Hematopoietic multipotent progenitor cell treated with erythropoietin and hydrocortisone succinate and interleukin-3 and kit ligand, for 17 days (in vitro differentiated cells): ENCODE results near the gene PSPC1.
A peak's percentile ranks its signal among the peaks of the same experiment; 100 is the strongest.
"Not testable (repeated sequence)": the region's sequence is repeated elsewhere in the genome, so short reads cannot be mapped to it uniquely, and the experiment has no call there.

ENCODE experiments used
- DNase-seq: peaks from one replicate; pipeline ENCODE4 v3.0.0-alpha.2; 2015; ENCODE audit warnings: low spot score

The PSPC1 gene, protein sequence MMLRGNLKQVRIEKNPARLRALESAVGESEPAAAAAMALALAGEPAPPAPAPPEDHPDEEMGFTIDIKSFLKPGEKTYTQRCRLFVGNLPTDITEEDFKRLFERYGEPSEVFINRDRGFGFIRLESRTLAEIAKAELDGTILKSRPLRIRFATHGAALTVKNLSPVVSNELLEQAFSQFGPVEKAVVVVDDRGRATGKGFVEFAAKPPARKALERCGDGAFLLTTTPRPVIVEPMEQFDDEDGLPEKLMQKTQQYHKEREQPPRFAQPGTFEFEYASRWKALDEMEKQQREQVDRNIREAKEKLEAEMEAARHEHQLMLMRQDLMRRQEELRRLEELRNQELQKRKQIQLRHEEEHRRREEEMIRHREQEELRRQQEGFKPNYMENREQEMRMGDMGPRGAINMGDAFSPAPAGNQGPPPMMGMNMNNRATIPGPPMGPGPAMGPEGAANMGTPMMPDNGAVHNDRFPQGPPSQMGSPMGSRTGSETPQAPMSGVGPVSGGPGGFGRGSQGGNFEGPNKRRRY

DNA sequence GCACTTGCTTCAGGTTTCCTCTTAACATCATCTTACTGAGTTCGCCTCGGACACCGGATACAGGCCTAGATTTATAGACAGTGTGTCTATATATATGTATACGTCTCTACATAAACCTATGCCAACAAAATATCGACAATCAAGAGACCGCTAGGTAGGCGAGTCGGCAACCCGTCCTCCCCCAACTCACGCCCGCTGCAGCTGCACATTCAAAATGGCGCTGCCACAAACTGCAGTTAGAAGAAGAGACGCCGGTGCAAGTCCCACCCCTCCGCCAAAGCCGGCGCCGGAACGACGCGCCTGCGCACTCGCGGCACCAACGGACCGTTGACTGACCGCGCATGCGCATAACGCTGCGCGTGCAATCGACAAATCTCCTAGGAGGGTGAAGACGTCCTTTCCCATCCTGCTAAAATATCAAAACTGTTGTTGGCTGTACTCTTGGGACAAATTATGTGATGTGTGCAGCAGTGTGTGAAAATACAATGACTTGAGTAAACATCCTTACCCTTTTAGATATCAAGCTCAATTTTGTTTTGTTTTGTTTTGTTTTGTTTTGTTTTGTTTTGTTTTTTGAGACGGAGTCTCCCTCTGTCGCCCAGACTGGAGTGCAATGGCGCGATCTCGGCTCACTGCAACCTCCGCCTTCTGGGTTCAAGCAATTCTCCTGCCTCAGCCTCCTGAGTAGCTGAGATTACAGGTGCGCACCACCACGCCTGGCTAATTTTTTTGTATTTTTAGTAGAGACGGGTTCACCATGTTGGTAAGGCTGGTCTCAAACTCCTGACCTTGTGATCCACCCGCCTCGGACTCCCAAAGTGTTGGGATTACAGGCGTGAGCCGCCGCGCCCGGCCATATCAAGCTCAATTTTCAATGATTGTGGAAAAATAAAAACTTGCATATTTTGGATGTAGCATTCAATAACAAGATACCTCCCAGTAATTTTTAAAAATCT lies at the start of gene PSPC1:
PSPC1 (minus strand) TSS at position 219 of the 956 bp plus-strand sequence; CDS start at position 31, 188 bp downstream.
- peak; percentile 96 for DNase-seq

DNA sequence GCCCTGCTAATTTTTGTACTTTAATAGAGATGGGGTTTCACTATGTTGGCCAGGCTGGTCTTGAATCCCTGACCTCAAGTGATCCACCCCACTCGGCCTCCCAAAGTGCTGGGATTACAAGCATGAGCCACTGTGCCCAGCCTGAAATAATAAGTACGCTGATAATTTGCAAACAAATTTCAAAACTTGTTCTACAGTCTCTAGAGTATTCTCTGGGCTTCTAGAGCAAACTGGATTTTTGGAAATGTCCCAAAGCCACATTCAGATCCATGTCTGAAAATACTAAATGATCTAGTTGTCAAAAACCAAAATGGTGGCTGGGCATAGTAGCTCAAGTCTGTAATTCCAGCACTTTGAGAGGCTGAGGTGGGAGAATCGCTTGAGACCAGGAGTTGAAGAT lies 39.9 kb upstream of the PSPC1 start:
- DNase-seq = no peak

DNA sequence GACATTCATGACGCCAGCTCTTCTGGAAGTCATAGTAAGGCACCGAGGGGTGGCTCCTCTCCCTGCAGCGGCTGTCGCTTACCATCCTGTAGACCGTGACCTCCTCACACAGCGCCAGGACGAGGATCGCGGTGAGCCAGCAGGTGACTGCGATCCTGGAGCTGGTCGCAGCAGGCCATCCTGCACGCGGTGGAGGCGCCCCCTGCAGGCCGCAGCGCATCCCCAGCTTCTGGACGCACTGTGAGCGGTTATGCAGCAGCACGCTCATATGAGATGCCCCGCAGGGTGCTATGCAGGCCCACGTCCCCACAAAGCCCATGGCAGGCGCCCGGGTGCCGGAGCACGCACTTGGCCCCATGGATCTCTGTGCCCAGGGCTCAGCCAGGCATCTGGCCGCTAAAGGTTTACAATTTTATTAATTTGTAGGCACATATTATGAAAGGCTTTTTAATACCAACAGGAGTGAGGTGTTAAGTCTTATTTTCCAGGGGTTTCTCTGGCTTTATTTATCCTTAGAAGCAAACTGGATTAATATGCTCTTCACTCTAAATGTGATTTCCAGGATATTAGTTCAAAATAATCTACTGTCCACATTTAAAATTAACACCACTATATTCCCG lies 35.6 kb upstream of the PSPC1 start:
- DNase-seq = peak; percentile 47

DNA sequence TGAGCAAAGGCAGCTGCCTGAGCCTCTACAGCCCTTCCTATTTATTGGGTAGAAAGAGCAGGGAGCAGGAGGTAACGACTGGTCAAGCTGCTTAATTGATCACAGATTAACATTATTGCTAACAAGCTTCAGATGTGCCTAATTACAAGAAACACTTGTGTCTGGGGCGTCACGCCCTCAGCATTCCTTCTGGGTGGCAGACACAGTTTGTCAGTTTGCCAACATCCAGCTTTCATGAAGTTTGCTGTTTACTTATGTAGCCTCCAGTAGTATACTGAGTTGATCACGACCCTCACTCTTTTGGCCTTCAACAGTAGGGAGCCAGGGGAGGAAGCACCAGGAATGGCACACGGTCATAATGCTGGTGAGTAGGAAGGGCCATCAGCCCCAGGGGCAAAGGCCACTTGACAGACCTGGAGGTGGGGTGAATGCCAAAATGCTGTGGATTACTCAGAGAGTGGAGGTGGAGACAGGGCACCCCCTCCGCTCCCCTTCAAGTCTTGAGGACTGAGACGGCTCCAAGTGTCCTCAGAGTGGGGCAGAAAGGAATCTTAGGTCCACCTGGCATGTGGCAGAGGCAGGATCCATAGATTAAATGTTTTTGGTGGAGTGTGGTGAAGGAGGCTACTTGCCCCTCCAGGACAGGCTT lies 34.9 kb upstream of the PSPC1 start:
- no peak for DNase-seq

DNA sequence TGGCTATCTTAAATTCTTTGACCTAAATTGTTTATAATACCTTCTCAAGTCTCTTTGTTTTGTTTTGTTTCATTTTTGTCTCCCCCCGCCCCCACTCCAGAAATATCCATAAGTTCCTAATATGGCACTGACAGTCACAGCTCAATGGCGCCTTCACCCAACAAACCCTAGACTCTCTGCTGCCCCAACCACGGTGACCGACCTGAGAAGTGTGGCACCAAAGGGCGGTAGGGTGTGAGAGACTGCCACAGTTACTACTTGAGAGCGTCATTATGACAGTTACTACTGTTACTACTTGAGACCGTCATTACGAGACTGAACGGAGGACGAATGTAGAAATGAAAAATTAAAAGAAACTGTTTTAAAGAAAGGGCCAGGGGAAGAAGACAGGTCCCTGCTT lies 34.4 kb upstream of the PSPC1 start:
- DNase-seq = no peak

DNA sequence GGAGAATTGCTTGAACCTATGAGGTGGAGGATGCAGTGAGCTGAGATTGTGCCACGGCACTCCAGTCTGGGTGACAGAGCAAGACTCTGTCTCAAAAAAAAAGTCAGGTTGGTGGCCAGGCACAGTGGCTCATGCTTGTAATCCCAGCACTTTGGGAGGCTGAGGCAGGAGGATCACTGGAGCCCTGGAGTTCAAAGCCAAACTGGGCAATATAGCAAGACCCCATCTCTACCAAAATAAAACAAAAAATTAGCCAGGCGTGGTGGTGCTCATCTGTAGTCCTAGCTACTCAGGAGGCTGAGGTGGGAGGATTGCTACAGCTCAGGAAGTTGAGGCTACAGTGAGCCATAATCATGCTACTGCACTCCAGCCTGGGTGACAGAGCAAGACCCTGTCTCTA lies 33.1 kb upstream of the PSPC1 start:
- not testable (repeated sequence) for DNase-seq

DNA sequence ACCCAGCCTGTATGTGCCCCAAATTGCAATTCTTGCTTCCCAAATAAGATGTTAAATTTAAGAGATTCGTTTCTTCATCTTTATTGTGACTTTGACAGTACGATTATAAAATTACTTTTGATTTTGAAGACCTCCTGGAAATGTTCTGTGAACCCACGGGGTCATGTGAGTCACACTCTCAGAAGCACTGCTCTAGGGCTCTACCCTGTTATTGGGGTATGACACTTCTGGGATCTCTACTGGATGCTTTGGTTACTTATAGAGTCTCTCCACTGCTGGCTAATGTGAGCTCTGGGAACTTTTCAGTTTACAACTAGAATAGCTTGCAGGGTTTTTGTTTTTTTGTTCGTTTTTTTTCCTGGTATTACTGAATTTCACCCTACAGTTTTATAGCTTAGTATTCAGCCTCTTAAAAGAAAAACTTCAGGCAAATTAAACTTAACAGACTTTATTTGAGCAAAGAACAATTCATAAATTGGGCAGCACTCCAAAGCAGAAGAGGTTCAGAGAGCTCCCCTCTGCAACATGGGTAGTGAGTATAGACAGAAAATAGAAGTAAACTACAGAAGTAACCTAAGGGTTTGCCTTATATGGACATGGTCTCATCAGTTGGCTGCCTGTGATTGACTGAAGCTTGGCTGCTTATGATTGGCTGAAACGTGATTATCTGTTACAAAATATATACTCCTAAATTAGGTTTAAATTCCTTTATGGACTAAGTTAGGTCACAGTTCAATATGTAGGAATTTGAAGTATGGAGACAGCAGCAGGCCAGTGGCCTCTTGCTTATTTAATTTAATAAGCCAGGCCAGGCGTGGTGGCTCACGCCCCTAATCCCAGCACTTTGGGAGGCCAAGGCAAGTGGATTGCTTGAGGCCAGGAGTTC lies 28.5 kb upstream of the PSPC1 start:
- DNase-seq = no peak

DNA sequence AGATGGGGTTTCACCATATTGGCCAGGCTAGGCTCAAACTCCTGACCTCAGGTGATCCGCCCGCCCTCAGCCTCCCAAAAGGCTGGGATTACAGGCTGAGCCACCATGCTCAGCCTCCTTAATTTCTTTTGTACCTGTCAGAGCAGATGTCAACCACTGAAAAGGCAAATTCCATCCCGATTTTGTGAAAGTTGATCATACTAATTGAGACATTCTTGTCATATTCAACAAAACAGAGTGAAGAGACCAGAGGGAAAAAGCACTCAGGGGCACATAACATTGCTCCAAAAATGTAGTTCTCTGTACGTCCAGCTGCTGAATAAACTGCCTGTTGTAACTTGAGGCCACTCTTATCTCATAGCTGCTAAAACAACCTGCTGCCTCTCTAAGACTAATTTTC lies 27.4 kb upstream of the PSPC1 start:
- DNase-seq = no peak

DNA sequence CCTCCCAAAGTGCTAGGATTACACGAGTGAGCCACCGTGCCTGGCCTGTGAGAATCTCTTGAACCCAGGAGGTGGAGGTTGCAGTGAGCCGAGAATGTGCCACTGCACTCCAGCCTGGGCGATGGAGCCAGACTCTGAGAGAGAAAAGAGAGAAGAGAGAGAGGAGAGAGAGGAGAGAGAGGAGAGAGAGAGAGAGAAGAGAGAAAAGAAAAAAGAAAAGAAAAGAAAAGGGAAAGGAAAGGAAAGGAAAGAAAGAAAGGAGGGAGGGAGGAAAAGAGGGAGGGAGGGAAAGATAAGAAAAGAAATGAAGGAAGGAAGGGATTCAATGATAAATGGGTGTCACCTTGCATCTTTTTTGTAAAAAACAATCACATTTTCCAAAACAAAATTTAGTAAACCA lies 23.0 kb upstream of the PSPC1 start:
- no peak for DNase-seq

DNA sequence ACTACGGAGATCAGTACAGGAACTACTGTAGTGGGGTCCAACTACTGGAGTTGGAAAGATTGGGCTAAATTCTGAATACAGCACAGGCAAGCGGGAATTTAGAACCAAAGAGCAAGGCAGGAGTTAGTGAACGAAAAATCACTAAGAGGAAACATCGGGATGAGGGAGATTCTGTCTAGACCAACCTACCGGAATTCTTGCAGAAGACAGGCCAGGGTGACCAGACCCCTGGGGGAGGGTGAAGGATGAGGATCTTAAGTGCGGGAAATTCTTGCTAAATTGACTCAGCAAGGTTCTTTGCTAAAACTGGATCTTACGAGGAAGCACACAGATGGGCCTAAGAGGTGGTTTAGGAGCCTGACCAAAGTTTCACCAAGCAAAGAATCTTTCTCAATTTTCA lies 13.2 kb upstream of the PSPC1 start:
- DNase-seq = no peak

DNA sequence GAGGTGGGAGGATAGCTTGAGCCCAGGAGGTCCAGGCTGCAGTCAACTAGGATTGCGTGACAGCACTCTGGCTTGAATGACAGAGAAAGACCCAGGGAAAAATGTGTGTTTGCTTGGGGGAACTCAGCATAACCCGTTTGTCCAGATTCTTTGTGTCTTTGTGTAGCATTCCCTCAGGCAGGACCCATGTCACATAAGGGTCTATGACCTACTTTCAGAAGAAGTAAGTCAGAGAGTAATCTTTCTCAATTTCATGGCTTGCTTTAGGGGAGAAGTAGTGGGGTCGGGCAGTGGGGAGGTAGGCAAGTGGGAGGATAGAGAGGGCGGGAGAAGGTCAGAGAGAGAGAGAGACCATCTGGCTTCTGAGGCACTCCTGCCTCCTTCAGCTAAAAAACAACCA lies 11.9 kb upstream of the PSPC1 start:
- DNase-seq = no peak

DNA sequence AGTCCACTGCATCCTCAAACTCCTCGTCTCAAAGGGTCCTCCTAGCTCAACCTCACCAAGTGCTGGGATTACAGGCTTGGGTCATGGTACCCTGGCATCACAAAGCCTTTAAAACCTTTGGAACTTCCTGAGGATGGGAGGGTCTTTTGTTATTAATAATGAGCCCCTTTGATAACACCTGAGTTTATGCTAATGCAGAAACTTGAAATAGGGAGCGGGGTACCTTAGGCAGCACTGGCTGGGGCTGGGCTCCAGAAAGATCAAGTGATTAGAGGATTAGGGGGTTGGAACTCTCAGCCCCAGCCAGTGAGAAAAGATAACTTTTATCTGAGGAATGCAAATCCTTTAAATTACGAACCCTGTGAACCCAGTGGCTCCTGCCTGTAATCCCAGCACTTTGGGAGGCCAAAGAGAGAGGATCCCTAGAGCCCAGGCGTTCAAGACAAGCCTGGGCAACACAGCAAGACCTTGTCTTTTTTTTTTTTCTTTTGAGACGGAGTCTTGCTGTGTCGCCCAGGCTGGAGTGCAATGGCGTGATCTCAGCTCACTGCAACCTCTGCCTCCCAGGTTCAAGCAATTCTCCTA lies 9.3 kb upstream of the PSPC1 start:
- no peak for DNase-seq

DNA sequence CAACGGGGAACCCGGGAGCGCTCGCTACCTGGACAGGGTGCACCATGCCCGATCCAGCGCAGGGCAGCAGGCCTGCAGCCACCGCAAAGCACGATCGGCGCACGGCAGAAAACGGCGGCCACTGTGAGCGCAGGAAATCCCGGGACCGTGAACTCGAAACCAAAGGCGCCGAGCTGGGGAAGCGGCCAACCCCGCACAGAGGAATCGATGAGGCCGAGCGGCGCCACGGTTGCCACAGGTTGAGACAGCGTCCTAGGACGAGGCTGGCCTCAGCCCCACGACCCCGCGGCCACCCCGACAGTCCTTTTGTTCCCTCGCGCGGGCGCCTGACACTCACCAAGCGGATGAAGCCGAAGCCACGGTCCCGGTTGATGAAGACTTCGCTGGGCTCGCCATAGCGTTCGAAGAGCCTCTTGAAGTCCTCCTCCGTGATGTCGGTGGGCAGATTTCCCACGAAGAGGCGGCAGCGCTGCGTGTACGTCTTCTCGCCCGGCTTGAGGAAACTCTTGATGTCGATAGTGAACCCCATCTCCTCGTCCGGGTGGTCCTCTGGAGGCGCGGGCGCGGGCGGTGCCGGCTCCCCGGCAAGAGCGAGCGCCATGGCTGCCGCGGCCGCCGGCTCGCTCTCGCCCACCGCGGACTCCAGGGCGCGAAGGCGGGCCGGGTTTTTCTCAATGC lies 557 bp downstream of the PSPC1 start:
- peak; percentile 43 for DNase-seq

DNA sequence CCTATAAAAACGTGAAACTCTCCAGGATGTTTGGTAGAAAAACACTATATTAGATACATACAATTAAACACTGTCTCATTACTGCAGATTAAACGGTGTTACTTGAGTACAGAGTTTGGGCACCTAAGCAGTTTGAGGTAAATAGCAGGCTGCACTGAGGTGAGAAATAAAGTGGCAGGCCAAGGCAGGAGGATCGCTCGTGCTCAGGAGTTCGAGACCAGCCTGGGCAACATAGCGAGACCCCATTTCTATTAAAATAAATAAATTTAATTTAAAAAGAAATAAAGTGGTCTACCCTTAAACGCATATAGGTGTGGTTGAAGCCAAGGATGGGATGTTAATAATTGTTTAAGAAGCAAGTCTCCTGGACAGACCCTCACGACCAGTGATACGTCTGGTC lies 1.2 kb downstream of the PSPC1 start:
- DNase-seq = peak; percentile 20

DNA sequence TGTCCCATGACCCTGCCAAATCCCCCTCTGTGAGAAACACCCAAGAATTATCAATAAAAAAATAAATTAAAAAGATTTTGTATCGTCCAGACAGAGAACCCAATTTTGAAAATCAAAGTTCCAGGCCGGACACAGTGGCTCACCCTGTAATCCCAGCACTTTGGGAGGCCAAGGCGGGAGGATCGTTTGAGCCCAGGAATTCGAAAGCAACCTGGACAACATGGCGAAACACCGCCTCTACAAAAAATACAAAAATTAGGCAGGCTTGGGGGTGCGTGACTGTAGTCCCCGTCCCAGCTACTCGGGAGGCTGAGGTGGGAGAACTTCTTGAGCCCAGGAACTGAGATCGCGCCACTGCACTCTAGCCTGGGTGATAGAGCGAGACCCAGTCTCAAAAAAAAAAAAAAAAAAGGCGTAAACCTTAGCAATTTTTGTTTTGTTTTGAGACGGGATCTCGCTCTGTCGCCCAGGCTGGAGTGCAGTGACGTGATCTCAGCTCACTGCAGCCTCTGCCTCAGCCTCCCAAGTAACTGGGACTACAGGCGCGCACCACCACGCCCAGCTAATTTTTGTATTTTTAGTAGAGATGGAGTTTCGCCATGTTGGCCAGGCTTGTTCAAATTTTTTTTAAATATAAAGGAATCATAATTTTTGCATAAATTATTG lies 1.9 kb downstream of the PSPC1 start:
- not testable (repeated sequence) for DNase-seq

DNA sequence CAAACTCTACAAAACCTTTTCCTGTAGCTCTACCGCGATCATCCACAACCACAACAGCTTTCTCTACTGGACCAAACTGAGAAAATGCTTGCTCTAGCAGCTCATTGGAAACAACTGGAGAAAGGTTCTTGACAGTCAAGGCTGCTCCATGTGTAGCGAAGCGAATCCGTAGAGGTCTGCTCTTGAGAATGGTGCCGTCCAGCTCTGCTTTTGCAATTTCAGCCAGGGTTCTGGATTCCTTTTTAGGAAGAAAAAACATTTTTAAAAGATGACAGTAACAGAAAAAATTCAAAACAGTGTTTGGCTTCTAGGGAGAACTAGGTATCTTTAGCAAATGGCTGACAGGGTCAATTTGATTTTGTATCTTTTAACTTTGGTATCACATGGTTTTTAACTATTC lies 10.4 kb downstream of the PSPC1 start:
- no peak for DNase-seq

DNA sequence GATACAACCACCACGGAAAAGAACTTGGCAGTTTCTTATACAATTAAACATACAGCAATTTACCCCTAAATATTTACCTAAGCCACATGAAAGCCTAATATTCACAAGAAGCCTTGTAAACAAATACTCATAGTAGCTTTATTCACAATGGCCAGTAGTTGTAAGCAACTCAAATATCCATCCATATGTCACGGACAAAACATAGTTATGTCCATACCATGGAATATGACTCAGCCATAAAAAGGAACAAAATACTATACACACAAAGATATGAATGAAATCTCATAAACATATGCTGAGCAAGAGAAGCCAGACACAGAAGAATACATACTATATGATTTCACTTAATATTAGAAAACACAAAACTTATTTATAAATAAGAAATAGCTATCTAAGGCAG lies 12.9 kb downstream of the PSPC1 start:
- no peak for DNase-seq

DNA sequence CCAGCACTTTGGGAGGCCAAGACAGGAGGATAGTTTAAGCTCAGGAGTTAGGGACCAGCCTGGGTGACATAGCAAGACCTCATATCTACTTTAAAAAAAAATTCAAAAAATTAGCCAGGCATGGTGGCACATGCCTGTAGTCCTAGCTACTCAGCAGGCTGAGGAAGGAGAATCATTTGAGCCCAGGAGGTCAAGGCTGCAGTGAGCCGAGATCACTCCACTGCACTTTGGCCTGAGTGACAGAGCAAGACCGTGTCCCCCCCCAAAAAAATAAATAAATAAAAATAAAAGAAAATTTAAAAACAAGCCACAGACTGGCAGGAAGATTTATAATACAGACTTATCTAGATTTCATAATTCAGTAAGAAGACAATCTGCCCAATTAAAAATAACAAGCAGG lies 14.8 kb downstream of the PSPC1 start:
- DNase-seq = no peak

DNA sequence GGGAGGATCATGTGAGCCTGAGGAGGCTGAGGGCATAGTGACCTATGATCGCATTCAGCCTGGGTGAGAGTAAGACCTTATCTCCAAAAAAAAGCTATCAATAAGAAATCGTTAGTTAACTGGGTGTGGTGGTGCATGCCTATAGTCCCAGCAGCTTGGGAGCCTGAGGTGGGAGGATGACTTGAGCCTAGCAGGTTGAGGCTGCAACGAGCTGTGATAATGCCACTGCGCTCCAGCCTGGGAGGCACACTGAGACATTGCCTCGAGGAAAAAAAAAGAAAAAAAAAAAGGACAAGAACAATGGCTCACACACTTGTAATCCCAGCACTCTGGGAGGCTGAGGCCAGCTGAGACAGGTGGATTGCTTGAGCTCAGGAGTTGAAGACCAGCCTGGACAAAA lies 16.2 kb downstream of the PSPC1 start:
- no peak for DNase-seq
